Panc1 (cell line): ENCODE data around the gene MARK3. TPM values are rescaled to one million over a fixed set of nuclear protein-coding genes. Genes with fewer than 3 reads are reported as not detected.
A peak's percentile ranks its signal among the peaks of the same experiment; 100 is the strongest.

Source experiments
- ATAC-seq: fragments of 200-7000 bp; cut with Tn5 transposase; 2 replicates; pipeline ENCODE4 v1.9.1; 2020; ENCODE audit warnings: mild to moderate bottlenecking, moderate library complexity
- BruUV-seq: library from RNA; stranded (reverse); fragments of 400-500 nt; replicated peaks from 2 replicates; lab custom pipeline; 2021; lab: Mats Ljungman, UMichigan
- CTCF ChIA-PET: fragments of 300-600 bp; sonication (Branson Sonifier 250); formaldehyde crosslinking; loops from one replicate; lab custom pipeline; 2022; ENCODE audit warnings: antibody characterized with exemption; lab: Charles Lee
- POLR2A ChIA-PET: fragments of 300-600 bp; sonication (Branson Sonifier 250); formaldehyde crosslinking; loops from one replicate; lab custom pipeline; 2022; ENCODE audit warnings: antibody characterized with exemption; lab: Charles Lee
- DNase-seq: peaks from one replicate; pipeline ENCODE4 v3.0.0-alpha.2; 2010; ENCODE audit warnings: low read depth, low spot score
- H3K27ac ChIP-seq: 2 replicates; pipeline ENCODE4 v1.5.1; 2011; ENCODE audit warnings: mild to moderate bottlenecking, low read length, inconsistent platforms
- H3K27me3 ChIP-seq: fragments of 200-500 bp; sonication (Bioruptor generic); 2 replicates; pipeline ENCODE4 v1.6.0; 2014; ENCODE audit warnings: low read length, inconsistent platforms; ENCODE audit not compliant: control insufficient read depth, insufficient read depth
- H3K36me3 ChIP-seq: fragments of 200-500 bp; sonication (Bioruptor generic); 2 replicates; pipeline ENCODE4 v1.5.1; 2014; ENCODE audit warnings: inconsistent platforms, mild to moderate bottlenecking, low read length, moderate library complexity; ENCODE audit not compliant: control insufficient read depth, insufficient read depth
- H3K4me1 ChIP-seq: 2 replicates; pipeline ENCODE4 v1.5.1; 2011; ENCODE audit warnings: inconsistent platforms, mild to moderate bottlenecking, low read length, moderate library complexity; ENCODE audit not compliant: control insufficient read depth, insufficient read depth
- H3K4me3 ChIP-seq, 2 experiments: 2 replicates each; pipeline ENCODE4 v1.5.1; 2011 to 2012; ENCODE audit warnings: low read depth in 2 of 2, low read length in 2 of 2, mild to moderate bottlenecking in 2 of 2, inconsistent platforms in 1 of 2, moderate library complexity in 1 of 2
- H3K9me3 ChIP-seq: fragments of 200-500 bp; sonication (Bioruptor generic); 2 replicates; pipeline ENCODE4 v1.5.1; 2014; ENCODE audit warnings: low read depth, mild to moderate bottlenecking, inconsistent platforms, low read length, moderate library complexity; ENCODE audit not compliant: control insufficient read depth, insufficient read depth
- POLR2AphosphoS5 ChIP-seq: IDR thresholded peaks from 2 replicates; pipeline ENCODE4 v1.6.1; 2012; ENCODE audit warnings: mild to moderate bottlenecking, low read depth, low read length, moderate library complexity
- SIN3A ChIP-seq: IDR thresholded peaks from 2 replicates; pipeline ENCODE4 v1.6.1; 2012; ENCODE audit warnings: low read depth, mild to moderate bottlenecking, low read length, moderate library complexity, borderline replicate concordance; ENCODE audit not compliant: insufficient read depth
- TCF7L2 ChIP-seq: IDR thresholded peaks from 2 replicates; pipeline ENCODE4 v1.6.1; 2011; ENCODE audit warnings: mild to moderate bottlenecking, low read depth, low read length, inconsistent platforms
- in situ Hi-C: cut with HindIII; loops from 2 replicates; pipeline ENCODE4 v1.10.0; 2016; ENCODE audit warnings: low sequenced_read_pairs, low pct_unique_long_range_greater_than_20kb
- intact Hi-C: fragments of 100-400 bp; cut with micrococcal nuclease; formaldehyde crosslinking; loops from one replicate; pipeline ENCODE4 v1.10.0; 2022; ENCODE audit not compliant: unreplicated experiment
- total RNA-seq: library from RNA; stranded (reverse); gene quantifications from one replicate; pipeline ENCODE4 v1.2.1, GENCODE V29; 2021; ENCODE audit not compliant: unreplicated experiment
- TF ChIP-seq, protein P1 (sequence below), 2 experiments: IDR thresholded peaks; 2 replicates each; pipeline ENCODE4 v1.6.1; 2011 to 2012; ENCODE audit warnings: low read depth in 2 of 2, control low read depth in 1 of 2, low read length in 1 of 2, mild to moderate bottlenecking in 1 of 2, moderate library complexity in 1 of 2; ENCODE audit not compliant: insufficient read depth in 1 of 2
- TF ChIP-seq, protein P2 (sequence below): fragments of 450-650 bp; IDR thresholded peaks from 2 replicates; pipeline ENCODE4 v1.5.1; 2017; ENCODE audit warnings: mild to moderate bottlenecking

Gene MARK3
- total RNA-seq, 1 experiment from 2014 or later: 56.1 TPM

DNA sequence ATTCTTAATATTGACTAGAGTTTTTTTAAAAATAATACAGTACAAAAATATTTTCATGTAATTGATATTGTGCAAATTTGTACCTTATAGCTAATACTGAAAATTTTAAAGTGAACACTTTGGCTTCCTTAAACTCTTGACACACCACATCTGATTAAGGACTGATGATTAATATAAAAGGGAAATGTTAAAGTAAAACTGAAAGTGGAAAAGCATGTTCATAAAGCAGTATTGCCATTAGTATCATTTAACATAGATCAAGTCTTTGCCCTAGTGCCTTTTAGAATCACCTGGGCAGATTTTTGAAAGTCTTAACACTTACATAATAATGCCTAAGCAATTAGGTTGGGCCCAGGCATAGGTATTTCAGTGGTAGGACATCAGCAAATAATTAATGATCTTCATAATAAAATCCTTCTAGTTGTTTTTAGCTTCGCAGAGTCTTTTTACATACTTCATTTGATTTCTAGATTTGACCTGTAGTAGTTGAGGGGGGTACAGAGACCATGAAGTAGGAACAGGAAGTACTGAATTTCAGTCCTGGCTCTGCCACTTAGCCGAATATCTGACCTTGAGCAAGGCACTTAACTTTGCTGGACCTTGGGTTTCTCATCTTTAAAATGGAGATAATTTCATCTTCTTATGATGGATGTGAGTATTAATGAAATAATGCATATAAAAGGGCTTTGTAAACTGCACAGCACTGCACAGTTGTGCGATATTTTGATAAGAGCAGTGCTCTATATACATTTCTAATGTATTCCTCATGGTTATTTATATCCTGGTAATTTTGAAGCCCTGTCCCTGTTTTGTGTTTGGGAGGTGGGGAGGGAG, 43.7 kb downstream of the MARK3 start:
- Histone ChIP-seq H3K27ac (no peak overlapping the region), H3K36me3 (no peaks in the 10 kb centered on the region; the same call in 1 of the 2 replicates), H3K4me1 (peaks cover 5% of the 10 kb centered on the region), H3K27me3 (no peaks in the 10 kb centered on the region), H3K4me3 (no peak overlapping the region), H3K9me3 (no peaks in the 10 kb centered on the region)
- in situ Hi-C loops (no loop called here), intact Hi-C loops (no loop called here)
- ChIA-PET CTCF (no interaction called here), POLR2A (no interaction called here)
- TF ChIP-seq POLR2AphosphoS5 (no peak), SIN3A (no peak), TCF7L2 (no peak)
- TF ChIP-seq, protein P1, sequence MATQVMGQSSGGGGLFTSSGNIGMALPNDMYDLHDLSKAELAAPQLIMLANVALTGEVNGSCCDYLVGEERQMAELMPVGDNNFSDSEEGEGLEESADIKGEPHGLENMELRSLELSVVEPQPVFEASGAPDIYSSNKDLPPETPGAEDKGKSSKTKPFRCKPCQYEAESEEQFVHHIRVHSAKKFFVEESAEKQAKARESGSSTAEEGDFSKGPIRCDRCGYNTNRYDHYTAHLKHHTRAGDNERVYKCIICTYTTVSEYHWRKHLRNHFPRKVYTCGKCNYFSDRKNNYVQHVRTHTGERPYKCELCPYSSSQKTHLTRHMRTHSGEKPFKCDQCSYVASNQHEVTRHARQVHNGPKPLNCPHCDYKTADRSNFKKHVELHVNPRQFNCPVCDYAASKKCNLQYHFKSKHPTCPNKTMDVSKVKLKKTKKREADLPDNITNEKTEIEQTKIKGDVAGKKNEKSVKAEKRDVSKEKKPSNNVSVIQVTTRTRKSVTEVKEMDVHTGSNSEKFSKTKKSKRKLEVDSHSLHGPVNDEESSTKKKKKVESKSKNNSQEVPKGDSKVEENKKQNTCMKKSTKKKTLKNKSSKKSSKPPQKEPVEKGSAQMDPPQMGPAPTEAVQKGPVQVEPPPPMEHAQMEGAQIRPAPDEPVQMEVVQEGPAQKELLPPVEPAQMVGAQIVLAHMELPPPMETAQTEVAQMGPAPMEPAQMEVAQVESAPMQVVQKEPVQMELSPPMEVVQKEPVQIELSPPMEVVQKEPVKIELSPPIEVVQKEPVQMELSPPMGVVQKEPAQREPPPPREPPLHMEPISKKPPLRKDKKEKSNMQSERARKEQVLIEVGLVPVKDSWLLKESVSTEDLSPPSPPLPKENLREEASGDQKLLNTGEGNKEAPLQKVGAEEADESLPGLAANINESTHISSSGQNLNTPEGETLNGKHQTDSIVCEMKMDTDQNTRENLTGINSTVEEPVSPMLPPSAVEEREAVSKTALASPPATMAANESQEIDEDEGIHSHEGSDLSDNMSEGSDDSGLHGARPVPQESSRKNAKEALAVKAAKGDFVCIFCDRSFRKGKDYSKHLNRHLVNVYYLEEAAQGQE (IDR thresholded peaks at IDR 0.05; ENCODE audit: insufficient read depth in 1 of 2, low read depth in 2 of 2, low read length in 1 of 2): no peak
- TF ChIP-seq, protein P2, sequence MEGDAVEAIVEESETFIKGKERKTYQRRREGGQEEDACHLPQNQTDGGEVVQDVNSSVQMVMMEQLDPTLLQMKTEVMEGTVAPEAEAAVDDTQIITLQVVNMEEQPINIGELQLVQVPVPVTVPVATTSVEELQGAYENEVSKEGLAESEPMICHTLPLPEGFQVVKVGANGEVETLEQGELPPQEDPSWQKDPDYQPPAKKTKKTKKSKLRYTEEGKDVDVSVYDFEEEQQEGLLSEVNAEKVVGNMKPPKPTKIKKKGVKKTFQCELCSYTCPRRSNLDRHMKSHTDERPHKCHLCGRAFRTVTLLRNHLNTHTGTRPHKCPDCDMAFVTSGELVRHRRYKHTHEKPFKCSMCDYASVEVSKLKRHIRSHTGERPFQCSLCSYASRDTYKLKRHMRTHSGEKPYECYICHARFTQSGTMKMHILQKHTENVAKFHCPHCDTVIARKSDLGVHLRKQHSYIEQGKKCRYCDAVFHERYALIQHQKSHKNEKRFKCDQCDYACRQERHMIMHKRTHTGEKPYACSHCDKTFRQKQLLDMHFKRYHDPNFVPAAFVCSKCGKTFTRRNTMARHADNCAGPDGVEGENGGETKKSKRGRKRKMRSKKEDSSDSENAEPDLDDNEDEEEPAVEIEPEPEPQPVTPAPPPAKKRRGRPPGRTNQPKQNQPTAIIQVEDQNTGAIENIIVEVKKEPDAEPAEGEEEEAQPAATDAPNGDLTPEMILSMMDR: no peak
- no peak for DNase-seq
- BruUV-seq: TSS peak; percentile 33
- no peak for ATAC-seq

GRCh38 chr14:103430358-103430757, 45.1 kb downstream of the MARK3 start:
- intact Hi-C loops (no loop called here), in situ Hi-C loops (no loop called here)
- H3K27me3 ChIP-seq: no peaks in the 10 kb centered on the region
- no TSS peak for BruUV-seq
- ChIA-PET POLR2A (no interaction called here), CTCF (no interaction called here)
- no peaks in the 10 kb centered on the region; the same call in 1 of the 2 replicates for H3K36me3 ChIP-seq
- no peak for DNase-seq
- H3K27ac ChIP-seq: no peak overlapping the region
- H3K4me3 ChIP-seq: no peak overlapping the region
- ATAC-seq: no peak
- H3K9me3 ChIP-seq: no peaks in the 10 kb centered on the region
- TF ChIP-seq SIN3A (no peak), POLR2AphosphoS5 (no peak), TCF7L2 (no peak)
- TF ChIP-seq, protein P2: no peak
- TF ChIP-seq, protein P1 (IDR thresholded peaks at IDR 0.05; ENCODE audit: insufficient read depth in 1 of 2, low read depth in 2 of 2, low read length in 1 of 2): no peak
- H3K4me1 ChIP-seq: peaks cover 5% of the 10 kb centered on the region
